Pancreas (tissue), 10 donors: ENCODE data around the gene SVOPL. TPM values are rescaled to one million over a fixed set of nuclear protein-coding genes. Genes with fewer than 3 reads are reported as not detected.

Experiments used
- ATAC-seq, 4 donors: fragments of 200-7000 bp; cut with Tn5 transposase; one replicate each; pipeline versions ENCODE4 v1.8.0 to v1.9.1; 2020; ENCODE audit warnings: mild to moderate bottlenecking in 4 of 4, moderate library complexity in 4 of 4
- DNase-seq, 6 donors: peaks; one replicate each; pipeline ENCODE4 v3.0.0-alpha.2; 2020
- FAIRE-seq: peaks from 2 replicates; lab custom pipeline; 2012; peaks lifted over from hg19 to GRCh38; lab: Jason Lieb, UNC
- H3K27ac ChIP-seq, 4 donors: fragments of 200-600 bp; sonication (generic); 1 replicate in 3 of 4; 2 replicates in 1 of 4; pipeline versions ENCODE4 v1.5.0 to v1.8.0; 2020
- H3K27me3 ChIP-seq, 4 donors: fragments of 200-600 bp; one replicate each; pipeline ENCODE4 v1.8.0; 2021
- H3K36me3 ChIP-seq, 3 donors: fragments of 200-600 bp; sonication (generic) in 1 of 3; one replicate each; pipeline versions ENCODE4 v1.5.0 to v1.8.0; 2020 to 2021
- H3K4me1 ChIP-seq, 3 donors: fragments of 200-600 bp; one replicate each; pipeline ENCODE4 v1.8.0; 2021
- H3K4me3 ChIP-seq, 4 donors: fragments of 200-600 bp; sonication (generic) in 2 of 4; one replicate each; pipeline versions ENCODE4 v1.5.0 to v1.8.0; 2020 to 2021
- H3K9me3 ChIP-seq, 4 donors: fragments of 200-600 bp; one replicate each; pipeline ENCODE4 v1.8.0; 2021
- CTCF ChIP-seq, 4 donors: fragments of 200-600 bp; sonication (generic) in 3 of 4; IDR thresholded peaks; one replicate each; pipeline versions ENCODE4 v1.5.0 to v1.8.0; 2021; ENCODE audit warnings: antibody characterized with exemption in 4 of 4
- WGBS, 2 donors: extraction: QIAGEN DNeasy Blood & Tissue Kit; methylation state at CpG; one replicate each; pipeline ENCODE4 v1.1.7; 2013; 5-methylcytosine and 5-hydroxymethylcytosine counted together
- intact Hi-C, 3 donors: fragments of 100-400 bp; cut with DNase I; formaldehyde crosslinking; loops; one replicate each; pipeline versions ENCODE4 v1.11.1 to v1.14.2; 2022
- polyA plus RNA-seq, 2 donors: library from polyadenylated mRNA; stranded (reverse); fragments of 200-250 nt; gene quantifications; one replicate each; pipeline ENCODE4 v1.2.3, GENCODE V29; 2013
- total RNA-seq, 6 donors: library from RNA; stranded (reverse); fragmentation: NEBNext Ultra II Directional in 4 of 6; extraction: Animal tissue kit (Norgen Biotek cat#: 25700) in 4 of 6; gene quantifications; one replicate each; pipeline versions ENCODE4 v1.2.1 to v1.2.4, GENCODE V29; 2021 to 2023
- donor health status: healthy with polysubstance abuse.
- donor health status: DM: no; HTN: no; CAD: no; lungs with moderate emphysema.
- donor health status: DM: no; HTN: no; CAD: no.
- donor health status: control.
- donor health status: control.
- donor health status: Bipolar disorder and iron deficiency.
- donor health status: DM: yes; HTN: yes; CAD: no.
- donor health status: DM: no; HTN: no; CAD: no.
- donor health status: DM: no; HTN: no; CAD: no.
- donor health status: DM: yes; HTN: yes; CAD: no.

The SVOPL gene
- total and polyA plus RNA-seq, 8 donors, result 0.09 to 0.91 (median 0.18) TPM; not detected in 1

DNA sequence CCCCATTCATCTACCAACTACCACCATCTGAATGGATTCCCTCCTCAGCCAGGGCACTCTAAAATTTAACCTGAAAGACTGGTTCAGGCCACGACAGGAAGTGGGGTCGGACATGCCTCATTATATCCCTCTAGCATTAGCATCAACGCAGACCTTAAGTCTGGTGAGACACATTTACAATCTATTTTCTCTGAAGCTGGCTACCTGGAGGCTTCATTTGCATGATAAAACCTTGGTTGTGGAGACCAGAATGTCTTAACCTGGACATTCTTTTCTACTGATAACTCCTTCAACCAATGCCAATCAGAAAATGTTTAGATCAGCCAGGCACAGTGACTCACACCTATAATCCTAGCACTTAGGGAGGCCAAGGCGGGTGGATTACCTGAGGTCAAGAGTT, 42.3 kb downstream of the SVOPL start:
- DNase-seq (no peak), ATAC-seq (no peak), FAIRE-seq (no peak)
- H3K27ac ChIP-seq, result no peak overlapping the region
- no peak overlapping the region for H3K4me3 ChIP-seq
- H3K9me3 ChIP-seq, result no peaks in the 10 kb centered on the region
- H3K36me3 ChIP-seq, result no peaks in the 10 kb centered on the region
- TF ChIP-seq CTCF (IDR thresholded peaks at IDR 0.05), result no peak
- 89 to 96% methylated on average over 4 of the region's 4 CpGs for WGBS, 2 donors
- H3K4me1 ChIP-seq, result no peaks in the 10 kb centered on the region
- H3K27me3 ChIP-seq, result no peaks in the 10 kb centered on the region
- intact Hi-C loops, result no loop called here

DNA sequence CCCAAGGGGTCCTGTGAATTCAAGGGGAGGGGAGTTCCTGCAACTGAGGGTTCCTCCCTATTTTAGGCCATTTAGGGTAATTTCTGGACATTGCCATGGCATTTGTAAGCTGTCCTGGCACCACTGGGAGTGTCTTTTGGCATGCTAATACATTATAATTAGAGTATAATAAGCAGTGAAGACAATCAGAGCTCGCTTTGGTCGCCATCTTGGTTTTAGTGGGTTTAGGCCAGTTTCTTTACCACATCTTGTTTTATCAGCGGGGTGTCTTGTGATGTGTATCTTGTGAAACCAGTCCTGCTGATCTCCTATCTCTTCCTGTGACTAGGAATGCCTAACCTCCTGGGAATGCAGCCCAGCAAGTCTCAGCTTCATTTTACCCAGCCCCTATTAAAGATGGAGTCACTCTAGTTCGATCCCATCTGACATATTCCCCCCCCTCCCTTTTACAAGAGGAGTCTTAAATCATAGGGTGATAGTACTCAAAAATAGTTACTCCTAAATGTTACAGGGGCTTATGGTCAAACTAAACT, 43.2 kb downstream of the SVOPL start:
- FAIRE-seq (no peak), ATAC-seq (no peak), DNase-seq (no peak)
- Histone ChIP-seq H3K4me1 (no peaks in the 10 kb centered on the region), H3K4me3 (no peak overlapping the region), H3K27ac (no peak overlapping the region), H3K9me3 (no peaks in the 10 kb centered on the region), H3K36me3 (no peaks in the 10 kb centered on the region), H3K27me3 (no peaks in the 10 kb centered on the region)
- no peak for TF ChIP-seq CTCF (IDR thresholded peaks at IDR 0.05)
- 83 to 92% methylated on average over 4 of the region's 4 CpGs for WGBS, 2 donors
- intact Hi-C loops, result no loop called here

GRCh38 chr7:138656952-138657351, 44.2 kb downstream of the SVOPL start:
- H3K4me3 ChIP-seq, result no peak overlapping the region
- FAIRE-seq, result no peak
- no peak overlapping the region for H3K27ac ChIP-seq
- ATAC-seq, result no peak
- 93 to 95% methylated on average over 2 of the region's 2 CpGs for WGBS, 2 donors
- TF ChIP-seq CTCF (IDR thresholded peaks at IDR 0.05), result no peak
- DNase-seq, result no peak
- H3K4me1 ChIP-seq, result no peaks in the 10 kb centered on the region
- H3K27me3 ChIP-seq, result no peaks in the 10 kb centered on the region
- intact Hi-C loops, result no loop called here
- H3K9me3 ChIP-seq, result no peaks in the 10 kb centered on the region
- no peaks in the 10 kb centered on the region for H3K36me3 ChIP-seq

- FAIRE-seq (no peak), DNase-seq (no peak), ATAC-seq (no peak)
- H3K27ac ChIP-seq, result no peak overlapping the region
- H3K27me3 ChIP-seq, result no peaks in the 10 kb centered on the region
- 92 to 93% methylated on average over 5 of the region's 5 CpGs for WGBS, 2 donors
- H3K4me3 ChIP-seq, result no peak overlapping the region
- no peak for TF ChIP-seq CTCF (IDR thresholded peaks at IDR 0.05)
- no peaks in the 10 kb centered on the region for H3K4me1 ChIP-seq
- H3K36me3 ChIP-seq, result no peaks in the 10 kb centered on the region
- intact Hi-C loops, result no loop called here
- H3K9me3 ChIP-seq, result no peaks in the 10 kb centered on the region
Measured at GRCh38 chr7:138654616-138655015, 46.5 kb downstream of the SVOPL start.

GRCh38 chr7:138649506-138649905, 51.7 kb downstream of the SVOPL start:
- Histone ChIP-seq H3K36me3 (no peaks in the 10 kb centered on the region), H3K4me3 (no peak overlapping the region), H3K27ac (no peak overlapping the region), H3K9me3 (no peaks in the 10 kb centered on the region), H3K27me3 (no peaks in the 10 kb centered on the region), H3K4me1 (no peaks in the 10 kb centered on the region)
- 85 to 86% methylated on average over 5 of the region's 5 CpGs for WGBS, 2 donors
- DNase-seq, result no peak
- no peak for ATAC-seq
- FAIRE-seq, result no peak
- intact Hi-C loops, result no loop called here
- no peak for TF ChIP-seq CTCF (IDR thresholded peaks at IDR 0.05)
